ENCODE measurements around the gene PPP2R5C.

DNA sequence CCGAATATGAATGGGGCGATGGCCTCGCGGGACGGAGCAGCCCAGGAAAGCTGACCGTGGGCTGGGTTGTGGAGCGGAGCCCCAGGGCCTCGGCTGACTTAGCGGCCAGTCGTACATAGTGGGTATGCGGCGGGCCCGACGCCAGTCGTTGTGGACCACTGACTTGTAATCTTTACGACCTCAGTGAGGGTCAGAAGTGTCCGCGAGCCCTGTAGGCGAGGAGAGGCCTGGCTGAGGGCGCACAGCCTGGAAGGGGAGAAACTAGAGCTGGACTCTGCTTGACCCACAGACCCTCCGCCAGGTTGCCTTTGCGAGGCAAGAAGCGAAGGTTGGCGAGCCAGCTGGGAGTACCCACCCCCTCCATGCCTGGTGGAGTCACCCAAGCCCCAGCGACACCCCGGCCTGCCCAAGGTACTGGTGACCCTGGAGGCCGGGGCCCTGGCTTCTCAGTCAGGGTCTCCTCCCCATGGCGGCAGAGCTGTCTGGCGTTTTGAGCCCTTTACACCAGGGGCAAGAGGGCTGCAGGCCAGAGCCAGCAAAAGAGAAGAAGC, 187.2 kb downstream of the PPP2R5C start:
- no peak for TF ChIP-seq SPI1 (IDR thresholded peaks at IDR 0.05; ENCODE audit: low read depth, low read length)
- TF ChIP-seq POLR2AphosphoS5 (IDR thresholded peaks at IDR 0.05; ENCODE audit: low read depth, low read length) = no peak
- no peak for TF ChIP-seq POLR2A (IDR thresholded peaks at IDR 0.05; ENCODE audit: low read depth, low read length)
